Measurements from ENCODE around the gene RNF112.

RNF112 gene

GRCh38 chr17:19364699-19365498, 46.1 kb upstream of the RNF112 start:
- TF ChIP-seq, protein P1, sequence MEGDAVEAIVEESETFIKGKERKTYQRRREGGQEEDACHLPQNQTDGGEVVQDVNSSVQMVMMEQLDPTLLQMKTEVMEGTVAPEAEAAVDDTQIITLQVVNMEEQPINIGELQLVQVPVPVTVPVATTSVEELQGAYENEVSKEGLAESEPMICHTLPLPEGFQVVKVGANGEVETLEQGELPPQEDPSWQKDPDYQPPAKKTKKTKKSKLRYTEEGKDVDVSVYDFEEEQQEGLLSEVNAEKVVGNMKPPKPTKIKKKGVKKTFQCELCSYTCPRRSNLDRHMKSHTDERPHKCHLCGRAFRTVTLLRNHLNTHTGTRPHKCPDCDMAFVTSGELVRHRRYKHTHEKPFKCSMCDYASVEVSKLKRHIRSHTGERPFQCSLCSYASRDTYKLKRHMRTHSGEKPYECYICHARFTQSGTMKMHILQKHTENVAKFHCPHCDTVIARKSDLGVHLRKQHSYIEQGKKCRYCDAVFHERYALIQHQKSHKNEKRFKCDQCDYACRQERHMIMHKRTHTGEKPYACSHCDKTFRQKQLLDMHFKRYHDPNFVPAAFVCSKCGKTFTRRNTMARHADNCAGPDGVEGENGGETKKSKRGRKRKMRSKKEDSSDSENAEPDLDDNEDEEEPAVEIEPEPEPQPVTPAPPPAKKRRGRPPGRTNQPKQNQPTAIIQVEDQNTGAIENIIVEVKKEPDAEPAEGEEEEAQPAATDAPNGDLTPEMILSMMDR (IDR thresholded peaks at IDR 0.05; ENCODE audit: insufficient read depth, low read depth, low read length, missing control alignments) = no peak
- no peak overlapping the region for H3K4me3 ChIP-seq (ENCODE audit: low read depth, low read length)
- DNase-seq (ENCODE audit: low read depth) = no peak

DNA sequence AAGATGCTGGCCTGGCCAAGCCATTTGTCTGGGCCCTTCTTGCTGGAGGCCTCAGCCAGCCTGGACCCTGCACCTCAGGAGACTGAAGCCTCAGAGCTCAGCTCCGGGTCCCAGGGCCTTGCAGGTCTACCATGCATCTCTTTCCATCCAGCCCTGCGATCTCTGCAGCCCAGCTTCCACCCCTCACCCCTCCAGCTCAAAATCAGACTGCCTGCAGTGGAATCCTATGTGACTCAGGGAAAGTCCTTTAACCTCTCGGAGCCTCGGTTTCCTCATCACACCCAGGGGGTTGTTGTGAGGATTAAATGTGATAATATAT, 45.6 kb upstream of the RNF112 start:
- TF ChIP-seq, protein P1 (IDR thresholded peaks at IDR 0.05; ENCODE audit: insufficient read depth, low read depth, low read length, missing control alignments) = no peak
- no peak for DNase-seq (ENCODE audit: low read depth)
- no peak overlapping the region for H3K4me3 ChIP-seq (ENCODE audit: low read depth, low read length)

- TF ChIP-seq, protein P1 (IDR thresholded peaks at IDR 0.05; ENCODE audit: insufficient read depth, low read depth, low read length, missing control alignments) = no peak
- H3K4me3 ChIP-seq (ENCODE audit: low read depth, low read length) = no peak overlapping the region
- no peak for DNase-seq (ENCODE audit: low read depth)
These were observed 45.0 kb upstream of the RNF112 start for GRCh38 chr17:19365833-19366636.

- H3K4me3 ChIP-seq (ENCODE audit: low read depth, low read length) = no peak overlapping the region
- DNase-seq (ENCODE audit: low read depth) = no peak
- TF ChIP-seq, protein P1 (IDR thresholded peaks at IDR 0.05; ENCODE audit: insufficient read depth, low read depth, low read length, missing control alignments) = no peak
These were observed 44.4 kb upstream of the RNF112 start for GRCh38 chr17:19366637-19366972.

DNA sequence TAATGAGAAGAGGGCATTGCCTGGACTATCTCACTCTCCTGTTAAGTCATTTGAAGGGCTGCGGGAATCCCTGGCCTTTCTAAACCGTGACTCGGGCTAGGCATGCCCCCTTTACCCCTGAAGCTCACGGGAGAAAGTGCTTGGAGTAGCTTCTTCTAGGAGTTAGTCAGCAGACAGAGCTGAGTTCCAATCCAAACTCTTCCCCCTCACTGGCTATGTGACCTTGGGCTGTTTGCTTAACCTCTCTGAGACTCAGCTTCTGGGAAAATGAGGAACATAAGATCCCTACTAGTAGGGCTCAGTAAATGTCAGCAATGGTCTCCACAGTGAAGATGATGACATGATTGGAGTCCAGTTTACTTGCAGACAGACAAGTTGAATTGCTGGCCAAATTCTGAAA, 42.8 kb upstream of the RNF112 start:
- H3K4me3 ChIP-seq (ENCODE audit: low read depth, low read length) = no peak overlapping the region
- no peak for DNase-seq (ENCODE audit: low read depth)
- TF ChIP-seq, protein P1 (IDR thresholded peaks at IDR 0.05; ENCODE audit: insufficient read depth, low read depth, low read length, missing control alignments) = no peak

DNA sequence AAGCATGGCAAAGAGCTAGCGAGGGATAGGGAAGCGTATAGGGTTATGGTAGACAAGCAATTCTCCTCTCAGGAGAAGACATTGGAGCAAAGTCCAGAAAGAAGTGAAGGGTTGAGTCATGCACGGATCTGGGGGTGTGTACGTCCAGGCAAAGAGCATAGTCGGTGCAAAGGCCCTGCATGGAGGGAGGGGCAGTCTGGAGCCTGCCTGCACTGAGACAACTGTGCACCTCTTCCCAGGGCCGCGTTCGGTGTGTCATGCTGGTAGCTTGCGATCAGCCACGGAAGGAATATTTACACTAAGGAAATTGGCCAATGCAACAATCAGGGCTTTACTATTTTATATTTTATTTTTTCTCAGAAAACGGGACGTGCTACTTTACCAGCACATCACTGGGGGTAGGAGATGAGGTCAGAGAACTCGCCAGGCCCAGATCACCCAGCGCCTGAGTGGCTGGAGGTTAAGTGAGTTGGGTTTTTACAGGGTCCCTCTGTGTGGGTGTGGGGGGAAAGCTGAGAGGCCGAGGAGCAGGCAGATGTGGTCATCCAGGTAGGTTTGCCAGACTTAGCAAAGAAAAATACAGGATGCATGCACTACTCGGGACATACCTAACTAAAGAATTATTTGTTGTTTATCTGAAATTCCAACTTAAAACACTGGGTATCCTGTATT, 41.8 kb upstream of the RNF112 start:
- no peak for DNase-seq (ENCODE audit: low read depth)
- H3K4me3 ChIP-seq (ENCODE audit: low read depth, low read length) = no peak overlapping the region
- TF ChIP-seq, protein P1 (IDR thresholded peaks at IDR 0.05; ENCODE audit: insufficient read depth, low read depth, low read length, missing control alignments) = no peak
